ENCODE results near the gene DMRTB1.

The DMRTB1 gene

DNA sequence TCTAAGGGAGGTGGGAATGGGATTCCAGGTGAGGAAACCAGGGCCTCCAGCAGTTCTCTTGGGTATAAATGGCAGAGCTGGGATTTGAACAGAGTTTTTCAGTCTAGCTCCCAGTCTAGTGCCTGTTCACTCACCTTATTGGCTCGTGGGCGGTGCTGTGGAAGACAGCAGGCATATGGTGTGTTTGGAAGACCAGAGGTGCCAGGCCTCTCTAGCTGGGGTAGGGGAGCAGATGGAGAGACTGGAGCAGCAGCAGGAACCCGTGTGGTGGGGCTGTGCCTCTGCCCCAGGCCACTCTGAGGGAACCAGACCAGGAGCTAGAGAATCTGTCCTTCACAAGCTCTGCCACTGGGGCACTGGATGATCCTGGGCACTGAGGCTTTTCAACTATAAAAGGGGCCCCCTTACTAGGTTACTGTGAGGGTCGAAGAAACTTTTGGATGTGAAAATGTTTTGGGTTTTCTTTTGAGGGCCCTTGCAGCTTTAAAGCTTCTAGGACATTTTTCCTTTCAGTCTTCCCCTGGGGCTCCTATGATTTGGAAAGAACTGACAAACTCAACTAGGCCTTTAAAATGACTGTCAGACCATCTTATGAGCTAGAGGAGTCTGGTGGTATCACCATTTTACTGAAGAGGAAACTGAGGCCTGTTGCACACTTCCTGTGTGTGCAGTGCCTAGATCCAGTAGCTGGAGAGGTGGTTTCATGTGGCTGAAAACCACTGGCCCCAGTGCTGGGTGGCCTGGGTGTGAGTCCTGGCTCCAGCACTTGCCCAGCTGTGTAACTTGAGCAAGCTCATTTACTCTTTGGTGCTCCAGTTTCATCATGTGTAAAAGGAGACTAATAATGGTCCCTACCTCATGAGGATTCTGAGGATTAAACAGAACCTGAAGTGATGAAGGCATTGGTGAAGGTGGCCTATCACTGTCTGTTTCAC is 6.1 kb downstream of the DMRTB1 start:
- peak; percentile 48 to 89 for DNase-seq

GRCh38 chr1:53467391-53467790 is 8.2 kb downstream of the DMRTB1 start:
- DNase-seq: no peak

- no peak for DNase-seq
Observed at GRCh38 chr1:53468374-53468773, 9.2 kb downstream of the DMRTB1 start.

DNA sequence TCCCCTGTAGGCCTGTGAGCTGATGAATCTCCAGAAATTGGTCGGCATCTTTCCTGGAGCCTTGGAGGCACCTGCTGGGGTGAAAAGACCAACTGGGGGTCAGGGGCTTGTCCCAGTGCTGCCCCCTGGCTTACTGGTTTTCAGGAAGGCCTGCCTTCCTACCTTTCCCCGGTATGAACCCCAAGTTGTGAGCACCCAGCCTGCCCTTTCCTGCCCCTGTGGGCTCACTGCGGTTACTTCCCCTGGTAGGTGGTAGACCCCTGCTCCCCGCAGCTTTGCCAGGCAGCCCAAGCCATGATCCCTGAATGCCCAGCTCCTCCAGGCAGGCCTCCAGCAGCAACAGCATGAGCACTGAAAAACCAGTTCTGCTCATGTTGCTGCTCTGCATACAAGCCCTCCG is 10.2 kb downstream of the DMRTB1 start:
- no peak for DNase-seq

GRCh38 chr1:53470155-53470554 is 11.0 kb downstream of the DMRTB1 start:
- DNase-seq: peak; percentile 54 to 75

DNA sequence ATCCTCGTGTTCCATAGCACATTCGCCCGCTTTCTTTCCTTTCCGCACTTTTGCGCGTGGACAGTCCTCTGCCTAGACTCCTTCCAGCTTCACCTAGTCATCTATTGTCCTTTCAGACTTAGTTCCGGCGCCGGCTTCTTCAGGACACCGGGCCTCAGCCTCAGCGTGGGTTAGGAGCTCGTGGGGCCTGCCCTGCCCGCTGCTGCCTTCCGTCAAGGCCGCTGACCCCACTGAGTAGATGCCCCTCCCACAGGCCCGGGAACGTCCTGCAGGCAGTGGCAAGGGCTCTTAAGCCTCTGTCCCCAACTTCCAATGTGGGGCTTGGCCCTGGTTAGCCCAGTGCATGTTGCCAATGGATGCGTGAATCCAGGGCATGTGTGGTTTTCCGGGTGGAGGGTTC is 11.4 kb downstream of the DMRTB1 start:
- DNase-seq: no peak

GRCh38 chr1:53471000-53471399 is 11.8 kb downstream of the DMRTB1 start:
- DNase-seq: no peak

DNA sequence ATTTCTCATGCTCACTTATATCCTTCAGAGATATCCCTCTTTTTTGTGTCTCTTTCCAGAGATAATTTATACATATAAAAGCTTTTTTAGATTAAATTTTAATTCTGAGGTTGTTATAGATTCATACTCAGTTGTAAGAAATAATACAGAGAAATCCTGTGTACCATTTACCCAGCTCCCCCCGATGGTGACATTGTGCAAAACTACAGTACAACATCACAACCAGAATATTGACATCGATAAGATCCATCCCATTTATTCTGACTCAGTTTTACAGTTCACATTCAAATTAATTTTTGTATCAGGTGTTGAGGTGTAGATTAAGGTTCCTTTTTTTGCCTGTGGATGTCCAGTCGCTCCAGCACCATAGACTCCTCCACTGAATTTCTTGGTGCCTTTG is 14.3 kb downstream of the DMRTB1 start:
- DNase-seq: no peak

GRCh38 chr1:53475664-53476063 is 16.5 kb downstream of the DMRTB1 start:
- DNase-seq: no peak

DNA sequence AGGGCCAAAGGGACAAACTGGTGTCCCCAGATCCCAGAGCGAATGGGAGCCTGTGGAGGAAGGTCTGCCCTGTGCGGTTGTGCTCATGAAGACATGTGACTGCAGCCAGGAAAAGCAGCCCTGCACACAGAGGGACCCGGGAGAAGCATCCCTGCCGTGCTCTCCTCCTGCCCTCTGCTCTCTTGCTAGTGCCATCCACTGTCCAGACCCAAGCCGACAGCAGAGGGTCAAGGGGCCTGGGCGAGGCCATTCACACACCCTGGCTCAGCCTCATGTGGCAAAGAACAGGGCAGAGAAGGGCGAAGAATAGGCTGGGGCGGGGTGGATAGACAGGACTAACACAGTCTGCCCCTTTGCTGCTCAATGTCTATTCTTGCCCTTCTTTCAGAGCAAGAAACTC is 17.4 kb downstream of the DMRTB1 start:
- no peak for DNase-seq

DNA sequence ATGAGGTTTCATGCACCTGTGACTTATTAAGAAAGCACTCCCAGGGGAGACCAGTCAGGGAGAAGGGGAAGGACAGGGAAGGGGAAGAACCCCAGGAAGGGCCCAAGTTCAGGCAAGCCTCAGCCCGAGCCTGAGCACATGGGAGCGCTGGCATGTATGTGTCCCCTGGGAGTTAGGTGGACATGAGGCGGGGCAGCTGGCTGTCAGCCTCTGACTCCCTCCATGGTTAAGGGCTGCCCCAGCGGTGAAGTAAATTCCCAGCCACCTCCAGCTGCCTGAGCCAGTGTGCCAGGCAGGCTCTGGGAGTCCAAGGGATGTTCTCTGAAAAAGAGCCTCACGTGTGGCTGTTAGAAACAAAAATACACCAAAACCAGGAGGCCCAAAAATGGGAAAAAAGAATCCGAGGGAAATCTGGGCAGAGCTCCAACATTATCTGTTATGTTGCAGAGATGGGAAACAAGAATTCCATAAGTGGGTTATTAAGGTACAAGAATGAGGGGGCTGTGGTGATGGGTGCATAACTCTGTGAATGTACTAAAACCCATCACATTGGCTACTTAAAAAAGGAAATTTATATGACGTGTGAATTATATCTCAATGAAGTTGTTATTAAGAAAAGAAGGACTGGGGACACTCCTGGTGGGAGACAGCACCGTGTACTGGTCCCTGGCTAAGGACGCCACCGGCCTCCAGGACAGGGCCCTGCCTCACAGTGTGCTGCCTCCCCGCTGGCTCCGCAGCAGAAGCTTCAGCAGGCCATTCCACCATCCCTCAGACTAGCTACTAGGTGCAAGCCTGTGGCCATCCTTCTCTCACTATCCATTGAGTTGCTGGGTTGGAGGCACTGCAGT is 18.7 kb downstream of the DMRTB1 start:
- DNase-seq: peak; percentile 44 to 69

- peak; percentile 60 to 79 for DNase-seq
Observed at GRCh38 chr1:53478502-53478818, 19.3 kb downstream of the DMRTB1 start.

GRCh38 chr1:53480678-53481077 is 21.5 kb downstream of the DMRTB1 start:
- DNase-seq: no peak

DNA sequence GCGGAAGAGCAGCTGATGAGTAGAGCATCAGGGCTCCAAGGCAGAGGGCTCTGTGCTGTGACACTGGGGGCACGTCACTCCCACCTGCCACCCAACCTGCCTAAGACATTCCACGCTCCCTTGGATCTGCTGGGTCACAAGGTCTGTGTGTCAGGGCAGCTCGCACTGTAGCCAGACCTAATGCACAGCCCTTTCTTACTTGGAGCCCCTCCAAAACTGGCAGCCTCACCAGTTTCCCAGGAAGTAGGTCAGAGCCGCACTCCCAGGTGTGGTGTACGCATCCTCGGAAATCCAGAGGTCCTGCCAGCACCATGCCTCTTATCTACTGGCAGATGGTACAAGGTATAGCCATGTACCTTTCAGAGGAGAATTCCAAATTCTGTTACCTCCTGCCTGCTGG is 22.3 kb downstream of the DMRTB1 start:
- no peak for DNase-seq

DNA sequence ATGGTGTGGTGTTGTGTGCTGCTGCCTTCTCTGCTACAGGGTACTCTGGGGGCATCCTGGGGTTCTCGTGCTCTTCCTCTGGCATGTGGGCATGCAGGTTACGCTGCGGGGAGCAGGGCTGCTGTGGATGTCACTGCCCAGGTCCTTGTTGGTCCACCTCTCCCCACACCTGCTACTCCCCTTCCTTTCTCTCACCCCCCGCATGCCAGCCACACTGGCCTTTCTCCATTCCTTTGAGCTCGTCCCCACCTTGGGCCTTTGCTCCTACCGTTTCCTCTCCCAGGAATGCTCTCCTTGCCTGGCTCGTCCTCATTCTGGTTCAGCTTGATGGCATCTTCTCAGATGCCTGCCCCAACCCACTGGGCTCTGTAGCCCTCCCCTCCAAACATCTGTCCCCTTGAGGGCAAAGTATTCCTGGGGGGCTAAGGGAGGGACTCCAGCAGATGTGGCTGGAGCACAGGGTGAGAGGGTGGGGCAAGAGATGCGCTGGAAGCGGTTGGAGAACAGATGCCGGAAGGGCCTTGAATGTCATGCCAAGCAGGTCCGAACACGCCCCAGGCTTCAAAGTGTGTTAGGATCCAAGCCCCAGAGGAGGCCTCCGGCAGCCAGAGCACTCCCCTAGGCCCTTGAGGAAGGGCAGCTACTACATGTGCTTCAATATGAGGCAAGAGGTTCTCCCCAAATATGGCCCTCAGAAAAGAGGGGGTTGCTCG is 23.4 kb downstream of the DMRTB1 start:
- peak in 1 of 2 experiments; percentile 64 for DNase-seq

- DNase-seq: no peak
Observed at GRCh38 chr1:53483170-53483569, 24.0 kb downstream of the DMRTB1 start.

GRCh38 chr1:53483656-53484055 is 24.5 kb downstream of the DMRTB1 start:
- no peak for DNase-seq

GRCh38 chr1:53484705-53485477 is 25.7 kb downstream of the DMRTB1 start:
- no peak for DNase-seq

DNA sequence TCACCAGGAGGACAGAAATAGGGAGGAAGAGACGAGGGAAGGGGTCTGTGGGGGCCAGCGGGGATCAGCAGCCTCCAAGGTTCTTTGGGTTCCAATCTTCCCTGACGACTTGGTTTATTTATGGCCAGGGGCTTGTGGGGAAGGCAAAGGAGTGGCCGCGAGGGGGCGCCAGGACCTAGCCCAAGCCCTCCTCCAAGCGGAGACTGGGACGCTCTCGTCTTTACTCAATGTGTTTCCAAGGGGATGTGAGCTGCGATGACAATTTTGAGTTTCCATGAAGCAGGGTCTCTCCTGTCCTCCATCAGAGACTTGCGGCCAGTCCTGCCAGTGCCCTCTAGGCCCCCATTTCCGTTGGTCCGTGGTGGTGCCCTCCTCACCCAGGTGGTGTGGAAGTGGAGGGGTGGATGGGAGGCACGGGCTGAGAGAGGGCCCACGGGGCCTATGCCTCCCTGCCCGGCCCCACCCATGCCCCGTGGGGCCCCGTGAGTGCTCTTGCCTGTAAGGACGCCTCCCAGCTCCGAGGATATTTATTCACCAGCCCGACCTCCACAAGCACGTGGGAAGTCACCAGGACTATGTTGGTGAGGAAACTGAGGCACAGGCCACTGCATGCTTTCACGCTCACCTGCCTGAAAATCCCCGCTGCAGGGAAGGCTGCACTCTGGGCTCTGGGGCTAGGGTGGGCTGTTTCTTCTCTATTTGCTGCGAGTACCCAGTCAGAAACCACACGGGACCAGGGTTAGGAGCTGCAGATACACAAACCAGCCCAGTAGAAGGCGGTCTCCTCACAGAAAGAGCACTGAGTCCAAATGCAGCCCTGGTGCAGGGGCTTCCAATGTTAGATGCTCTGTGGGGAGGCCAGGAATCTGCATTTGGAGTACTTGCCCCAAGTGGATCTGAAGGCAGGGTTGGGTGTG is 26.5 kb downstream of the DMRTB1 start:
- DNase-seq: peak; percentile 64 to 77

GRCh38 chr1:53486395-53487026 is 27.3 kb downstream of the DMRTB1 start:
- DNase-seq: no peak

DNA sequence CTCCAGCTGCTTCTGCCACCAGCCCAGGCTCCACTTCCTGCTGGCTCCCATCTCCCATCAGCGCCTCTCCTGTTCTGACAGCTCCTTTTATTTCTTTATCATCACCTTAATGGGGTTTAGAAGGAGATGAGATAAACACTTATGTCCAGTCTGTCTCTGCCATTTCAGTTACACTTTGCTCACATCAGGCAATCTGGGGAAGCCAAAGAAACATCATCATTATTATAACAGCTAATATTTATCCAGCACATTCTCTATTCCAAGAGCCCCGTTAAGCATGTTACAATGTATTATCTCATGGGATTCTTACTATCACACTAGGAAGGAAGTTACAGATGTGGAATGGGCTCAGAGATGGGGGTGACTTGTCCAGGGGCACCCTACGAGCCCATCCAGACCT is 31.2 kb downstream of the DMRTB1 start:
- no peak for DNase-seq
